Activated naive CD4-positive, alpha-beta T cell treated with anti-CD3 and anti-CD28 coated beads for 36 hours (primary cell): ENCODE measurements around the gene DDX54. TPM values are rescaled to one million over a fixed set of nuclear protein-coding genes. Genes with fewer than 3 reads are reported as not detected.

ENCODE experiments used
- CTCF ChIA-PET: fragments of 350-600 bp; sonication (Branson Sonifier 250); formaldehyde crosslinking; loops from one replicate; lab custom pipeline; 2021; ENCODE audit warnings: antibody characterized with exemption; lab: Charles Lee
- DNase-seq: peaks from one replicate; pipeline ENCODE4 v3.0.0-alpha.2; 2020
- H3K27ac Mint-ChIP-seq: one replicate; pipeline ENCODE4 v1.8.0; 2021; ENCODE audit warnings: mild to moderate bottlenecking, mixed read lengths
- H3K27me3 Mint-ChIP-seq: one replicate; pipeline ENCODE4 v1.8.0; 2021; ENCODE audit warnings: low read depth, mixed read lengths
- H3K36me3 Mint-ChIP-seq: one replicate; pipeline ENCODE4 v1.8.0; 2021; ENCODE audit warnings: low read depth, mixed read lengths
- H3K4me1 Mint-ChIP-seq: one replicate; pipeline ENCODE4 v1.8.0; 2021; ENCODE audit warnings: low read depth, mixed read lengths
- H3K4me3 Mint-ChIP-seq: one replicate; pipeline ENCODE4 v1.8.0; 2021; ENCODE audit warnings: mild to moderate bottlenecking, moderate library complexity, mixed read lengths
- H3K9me3 Mint-ChIP-seq: one replicate; pipeline ENCODE4 v1.8.0; 2021; ENCODE audit warnings: mixed read lengths
- intact Hi-C: fragments of 100-400 bp; cut with micrococcal nuclease; formaldehyde crosslinking; loops from one replicate; pipeline ENCODE4 v1.15.1; 2023
- total RNA-seq, 2 experiments: library from RNA; stranded (reverse); gene quantifications; one replicate each; pipeline ENCODE4 v1.2.3, GENCODE V29; 2021

DDX54 gene
- total RNA-seq, 2 experiments from 2014 or later: 114 to 116 TPM

- Mint-ChIP-seq H3K4me1 (peaks cover 62% of the 10 kb centered on the region), H3K27me3 (no peaks in the 10 kb centered on the region), H3K9me3 (no peaks in the 10 kb centered on the region), H3K27ac (no peak overlapping the region), H3K4me3 (no peak overlapping the region), H3K36me3 (peaks cover 41% of the 10 kb centered on the region)
- DNase-seq: no peak
- CTCF ChIA-PET: no interaction called here
- intact Hi-C loops: no loop called here
Measured at GRCh38 chr12:113226696-113227568, 41.7 kb upstream of the DDX54 start.

- Mint-ChIP-seq H3K27me3 (no peaks in the 10 kb centered on the region), H3K27ac (no peak overlapping the region), H3K36me3 (peaks cover 25% of the 10 kb centered on the region), H3K4me3 (no peak overlapping the region), H3K4me1 (peaks cover 51% of the 10 kb centered on the region), H3K9me3 (no peaks in the 10 kb centered on the region)
- CTCF ChIA-PET: interaction anchor here (0.9 to 1.1 kb wide), 2 partner anchors 8 to 15 kb away, joined by 3 read pairs; no protein-coding TSS in a partner anchor
- no peak for DNase-seq
- intact Hi-C loops: loop anchor here (5.0 kb wide), 3 partner anchors 37 to 737 kb away; partner anchors contain the start of gene OAS2
Measured at GRCh38 chr12:113224955-113225354, 39.7 kb upstream of the DDX54 start.

- no peaks in the 10 kb centered on the region for H3K27me3 Mint-ChIP-seq
- peak overlapping the region; percentile 92 for H3K27ac Mint-ChIP-seq
- peak overlapping the region; percentile 96 for H3K4me3 Mint-ChIP-seq
- H3K36me3 Mint-ChIP-seq: peaks cover 10% of the 10 kb centered on the region
- CTCF ChIA-PET: interaction anchor here (0.8 to 1.7 kb wide), 11 partner anchors 7 to 48 kb away, joined by 3 to 13 read pairs (median 4); partner anchors contain the start of genes DDX54 and RITA1
- H3K4me1 Mint-ChIP-seq: peaks cover 33% of the 10 kb centered on the region
- no peak for DNase-seq
- intact Hi-C loops: loop anchor here (5.0 kb wide), 3 partner anchors 39 to 739 kb away; partner anchors contain the start of gene OAS2
- no peaks in the 10 kb centered on the region for H3K9me3 Mint-ChIP-seq
Measured at GRCh38 chr12:113222730-113223531, 37.7 kb upstream of the DDX54 start.

DNA sequence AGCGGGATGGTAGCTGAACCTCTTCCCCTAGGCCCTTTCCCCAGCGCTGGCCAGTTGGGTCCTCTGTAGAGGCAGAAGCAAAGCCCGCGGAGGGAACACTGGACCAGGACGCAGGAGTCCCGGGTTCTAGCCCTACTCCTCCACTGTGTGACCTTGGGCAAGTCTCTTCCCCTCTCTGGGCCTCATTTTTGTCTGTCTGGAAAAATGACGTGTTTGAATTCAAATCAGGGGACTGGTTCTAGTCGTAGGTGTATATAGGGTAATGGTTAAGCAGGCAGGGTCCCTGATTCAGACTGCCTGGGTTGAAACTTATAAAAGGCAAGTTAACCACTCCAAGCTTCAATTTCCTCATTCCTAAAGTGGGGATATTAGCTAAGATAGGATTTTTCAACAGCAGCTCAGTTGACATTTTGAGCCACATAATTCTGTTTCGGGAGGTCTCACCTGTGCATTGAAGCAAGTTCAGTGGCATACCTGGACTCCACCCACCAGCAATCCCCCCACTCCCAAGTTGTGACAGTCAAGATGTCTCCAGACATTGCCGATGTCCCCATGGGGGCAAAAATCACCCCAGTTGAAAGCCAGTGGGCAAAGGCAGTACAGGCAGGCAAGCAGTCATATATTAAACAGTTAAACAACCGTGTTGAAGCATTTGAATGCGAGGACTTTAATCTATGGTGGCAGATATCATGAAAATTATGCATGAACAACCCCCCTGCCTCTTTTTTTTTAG lies 36.9 kb upstream of the DDX54 start:
- CTCF ChIA-PET: interaction anchor here (1.0 to 1.7 kb wide), 8 partner anchors 8 to 47 kb away, joined by 3 to 13 read pairs (median 4); partner anchors contain the start of genes DDX54 and RITA1
- Mint-ChIP-seq H3K27ac (peak overlapping the region; percentile 92), H3K9me3 (no peaks in the 10 kb centered on the region), H3K36me3 (peaks cover 6% of the 10 kb centered on the region), H3K4me1 (peaks cover 37% of the 10 kb centered on the region), H3K27me3 (no peaks in the 10 kb centered on the region), H3K4me3 (peak overlapping the region; percentile 96)
- intact Hi-C loops: loop anchor here (1.0 to 5.0 kb wide), 8 partner anchors 8 to 740 kb away; partner anchors contain the start of genes DDX54, OAS2, PLBD2 and RITA1
- DNase-seq: no peak

- CTCF ChIA-PET: interaction anchor here (0.6 to 1.7 kb wide), 7 partner anchors 9 to 35 kb away, joined by 3 to 5 read pairs (median 4); partner anchors contain the start of gene RITA1
- H3K4me1 Mint-ChIP-seq: peaks cover 40% of the 10 kb centered on the region
- H3K4me3 Mint-ChIP-seq: peak within 1 kb of the TSS; percentile 96
- peaks cover 5% of the 10 kb centered on the region for H3K36me3 Mint-ChIP-seq
- H3K9me3 Mint-ChIP-seq: no peaks in the 10 kb centered on the region
- intact Hi-C loops: loop anchor here (1.0 to 5.0 kb wide), 8 partner anchors 9 to 741 kb away; partner anchors contain the start of genes DDX54, OAS2, PLBD2 and RITA1
- no peaks in the 10 kb centered on the region for H3K27me3 Mint-ChIP-seq
- peak; percentile 100 for DNase-seq
- peak within 1 kb of the TSS; percentile 92 for H3K27ac Mint-ChIP-seq
Measured at GRCh38 chr12:113221181-113221996, 36.1 kb upstream of the DDX54 start, which contains the start of gene TPCN1. Gene TPCN1 (plus strand): TSS chr12:113221464. CDS start chr12:113226853, 5,389 bp downstream.

DNA sequence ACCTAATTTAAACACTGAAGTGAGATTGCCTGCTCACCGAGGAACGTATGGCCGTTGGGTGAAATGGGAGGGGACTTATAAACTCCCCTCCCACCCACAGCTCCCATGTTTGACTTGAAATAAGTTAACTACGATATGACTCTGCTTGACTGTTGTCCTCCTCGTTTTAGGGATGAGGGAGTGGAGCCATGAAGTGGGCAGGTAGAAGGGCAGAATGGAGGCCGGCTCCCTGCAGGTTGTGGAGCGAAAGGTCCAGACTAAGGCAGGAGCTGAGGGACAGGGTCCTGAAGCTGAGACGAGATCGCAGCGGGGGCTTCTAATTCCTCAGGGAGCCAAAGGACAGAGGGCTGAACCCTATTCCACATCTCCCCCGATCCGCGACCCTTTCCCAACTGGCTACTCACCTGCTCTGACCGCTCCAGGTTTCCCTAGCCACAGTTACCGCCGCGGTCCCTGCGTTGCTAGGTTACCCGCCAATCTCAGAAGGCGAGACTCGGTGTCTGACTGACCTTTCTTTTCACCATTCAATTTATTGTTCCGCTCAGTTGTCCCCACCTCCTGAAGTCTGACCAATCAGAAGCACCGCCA lies 35.4 kb upstream of the DDX54 start:
- Mint-ChIP-seq H3K27me3 (no peaks in the 10 kb centered on the region), H3K36me3 (peaks cover 5% of the 10 kb centered on the region), H3K4me1 (peaks cover 42% of the 10 kb centered on the region), H3K27ac (no peak overlapping the region), H3K4me3 (peak overlapping the region; percentile 96), H3K9me3 (no peaks in the 10 kb centered on the region)
- DNase-seq: no peak
- intact Hi-C loops: loop anchor here (1.0 to 5.0 kb wide), 8 partner anchors 10 to 742 kb away; partner anchors contain the start of genes DDX54, OAS2, PLBD2 and RITA1
- CTCF ChIA-PET: interaction anchor here (1.4 to 1.7 kb wide), 2 partner anchors 10 to 11 kb away, joined by 5 read pairs; no protein-coding TSS in a partner anchor

- H3K27me3 Mint-ChIP-seq: no peaks in the 10 kb centered on the region
- CTCF ChIA-PET: no interaction called here
- peaks cover 37% of the 10 kb centered on the region for H3K4me1 Mint-ChIP-seq
- intact Hi-C loops: no loop called here
- H3K9me3 Mint-ChIP-seq: no peaks in the 10 kb centered on the region
- H3K27ac Mint-ChIP-seq: no peak overlapping the region
- no peak overlapping the region for H3K4me3 Mint-ChIP-seq
- no peaks in the 10 kb centered on the region for H3K36me3 Mint-ChIP-seq
- DNase-seq: no peak
Measured at GRCh38 chr12:113216027-113216426, 30.7 kb upstream of the DDX54 start.

DNA sequence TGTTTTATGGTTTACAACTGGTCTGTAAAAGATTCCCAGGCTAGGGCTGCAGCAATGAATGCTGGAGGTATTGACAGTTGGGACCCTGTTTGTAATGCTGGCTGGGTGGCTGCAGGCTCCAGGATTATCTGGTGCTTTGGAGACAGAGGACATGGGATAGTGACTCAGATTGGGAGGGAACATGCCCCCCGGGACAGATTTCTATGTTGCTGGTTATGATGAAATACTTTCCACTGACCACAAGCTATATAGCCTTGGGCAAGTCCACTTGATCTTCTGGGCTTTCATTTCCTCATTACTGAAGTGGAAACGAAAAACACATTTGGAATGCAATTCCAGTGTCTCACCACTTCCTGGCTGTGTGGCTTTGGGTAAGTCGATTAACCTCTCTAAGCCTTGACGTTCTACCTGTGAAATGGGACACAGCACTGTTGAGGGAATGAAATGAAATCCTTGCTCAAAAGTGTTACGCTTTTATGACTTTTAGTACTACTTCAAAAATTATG lies 29.7 kb upstream of the DDX54 start:
- intact Hi-C loops: no loop called here
- H3K27me3 Mint-ChIP-seq: no peaks in the 10 kb centered on the region
- H3K4me1 Mint-ChIP-seq: peaks cover 38% of the 10 kb centered on the region
- CTCF ChIA-PET: no interaction called here
- peak; percentile 40 for DNase-seq
- H3K9me3 Mint-ChIP-seq: no peaks in the 10 kb centered on the region
- H3K36me3 Mint-ChIP-seq: no peaks in the 10 kb centered on the region
- H3K27ac Mint-ChIP-seq: no peak overlapping the region
- H3K4me3 Mint-ChIP-seq: no peak overlapping the region

GRCh38 chr12:113211160-113211559 lies 25.9 kb upstream of the DDX54 start:
- Mint-ChIP-seq H3K4me1 (peaks cover 51% of the 10 kb centered on the region), H3K27ac (peak overlapping the region; percentile 12), H3K36me3 (peaks cover 2% of the 10 kb centered on the region), H3K27me3 (no peaks in the 10 kb centered on the region), H3K9me3 (no peaks in the 10 kb centered on the region), H3K4me3 (no peak overlapping the region)
- intact Hi-C loops: no loop called here
- CTCF ChIA-PET: interaction anchor here (0.7 to 1.4 kb wide), 2 partner anchors 14 to 41 kb away, joined by 3 read pairs; no protein-coding TSS in a partner anchor
- DNase-seq: no peak
